Kidney epithelial cell (primary cell): ENCODE measurements around the gene XRN2. TPM values are rescaled to one million over a fixed set of nuclear protein-coding genes. Genes with fewer than 3 reads are reported as not detected.
"Not testable (repeated sequence)": the region's sequence is repeated elsewhere in the genome, so short reads cannot be mapped to it uniquely, and the experiment has no call there.

ENCODE experiments used
- DNase-seq: peaks from one replicate; pipeline ENCODE4 v3.0.0-alpha.2; 2010; ENCODE audit warnings: low read depth
- H3K27me3 ChIP-seq: 2 replicates; pipeline ENCODE4 v1.6.0; 2011; ENCODE audit warnings: low read length; ENCODE audit not compliant: control insufficient read depth, insufficient read depth
- H3K36me3 ChIP-seq: 2 replicates; pipeline ENCODE4 v1.5.1; 2011; ENCODE audit warnings: low read length; ENCODE audit not compliant: control insufficient read depth, insufficient read depth
- H3K4me3 ChIP-seq: 2 replicates; pipeline ENCODE4 v1.5.1; 2011; ENCODE audit warnings: low read depth, mild to moderate bottlenecking, control low read depth, low read length
- CTCF ChIP-seq: IDR thresholded peaks from 2 replicates; pipeline ENCODE4 v1.5.1; 2011; ENCODE audit warnings: mild to moderate bottlenecking, moderate library complexity, low read length, control low read depth, inconsistent platforms; ENCODE audit not compliant: insufficient read depth, poor library complexity, severe bottlenecking
- total RNA-seq: library from RNA; depleted of rRNA; stranded (reverse); fragments of >200 nt; gene quantifications from 2 replicates; pipeline ENCODE4 v1.2.3, GENCODE V29; 2015

Gene XRN2
- total RNA-seq, 1 donor from 2014 or later = 107 TPM

DNA sequence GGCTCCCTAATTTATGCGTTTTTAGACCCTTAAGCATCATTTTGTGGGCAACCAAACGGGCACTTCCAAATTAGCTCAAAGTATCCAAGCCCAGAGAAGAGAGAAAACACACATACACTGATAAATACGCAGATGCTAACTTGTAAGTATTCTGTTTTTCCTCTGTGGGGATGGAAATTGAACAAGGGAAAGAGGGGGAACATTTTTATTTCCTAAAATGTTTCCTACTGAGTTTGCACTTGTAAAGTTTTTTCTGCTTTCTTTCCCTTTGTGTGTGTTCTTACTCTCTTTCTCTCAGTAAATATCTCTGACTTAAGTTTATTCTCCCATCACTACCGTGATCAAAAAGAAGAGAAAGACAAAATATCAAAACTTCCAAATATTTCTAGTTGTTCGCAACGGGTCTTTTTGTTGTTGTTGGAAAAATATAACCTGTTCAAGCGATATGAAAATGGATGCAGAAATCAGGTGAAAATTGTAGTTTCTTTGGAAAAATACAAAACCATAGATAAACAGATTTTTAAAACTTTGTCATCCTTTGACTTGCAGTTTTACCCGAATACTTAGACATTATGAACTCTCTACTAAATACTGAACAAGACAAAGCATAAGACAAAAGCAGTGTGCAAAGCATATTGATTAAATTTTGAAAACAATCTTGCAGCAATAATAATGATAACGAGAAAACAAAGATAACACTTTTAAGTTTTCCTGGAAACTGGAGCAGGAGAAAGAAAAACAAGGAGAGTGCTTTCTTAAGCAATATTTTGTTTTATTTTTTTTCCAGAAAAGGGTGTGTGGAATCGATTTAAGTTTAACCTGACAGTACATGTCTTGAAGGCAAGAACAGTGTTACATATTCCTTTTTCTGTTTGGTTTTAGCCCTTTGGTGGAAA is 95.2 kb downstream of the XRN2 start:
- H3K27me3 ChIP-seq = peaks cover 45% of the 10 kb centered on the region
- DNase-seq = no peak
- TF ChIP-seq CTCF = no peak
- H3K4me3 ChIP-seq = no peak overlapping the region
- H3K36me3 ChIP-seq = no peaks in the 10 kb centered on the region

DNA sequence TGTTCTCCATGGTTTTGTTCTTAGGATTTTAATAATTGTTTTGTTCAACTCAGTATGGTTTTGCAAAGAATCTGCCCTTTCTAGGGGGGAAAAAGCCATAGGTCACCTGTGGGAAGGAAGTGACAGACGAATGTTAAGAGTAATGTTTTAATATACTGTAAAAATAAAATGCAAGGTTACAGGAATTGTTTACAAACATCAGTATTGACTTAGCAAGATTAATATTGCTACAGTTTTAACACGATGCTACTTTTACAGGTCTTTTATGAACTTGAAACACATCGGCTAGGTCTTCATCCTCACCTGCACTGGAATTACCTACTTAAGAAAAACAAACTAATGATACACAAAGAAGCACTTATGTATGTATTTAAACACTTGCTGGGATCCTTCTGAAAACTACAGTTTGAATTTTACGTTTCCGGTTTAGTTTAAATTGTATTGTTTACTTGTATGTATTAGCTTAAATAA is 95.9 kb downstream of the XRN2 start:
- H3K36me3 ChIP-seq = no peaks in the 10 kb centered on the region
- no peak for DNase-seq
- H3K27me3 ChIP-seq = peaks cover 38% of the 10 kb centered on the region

DNA sequence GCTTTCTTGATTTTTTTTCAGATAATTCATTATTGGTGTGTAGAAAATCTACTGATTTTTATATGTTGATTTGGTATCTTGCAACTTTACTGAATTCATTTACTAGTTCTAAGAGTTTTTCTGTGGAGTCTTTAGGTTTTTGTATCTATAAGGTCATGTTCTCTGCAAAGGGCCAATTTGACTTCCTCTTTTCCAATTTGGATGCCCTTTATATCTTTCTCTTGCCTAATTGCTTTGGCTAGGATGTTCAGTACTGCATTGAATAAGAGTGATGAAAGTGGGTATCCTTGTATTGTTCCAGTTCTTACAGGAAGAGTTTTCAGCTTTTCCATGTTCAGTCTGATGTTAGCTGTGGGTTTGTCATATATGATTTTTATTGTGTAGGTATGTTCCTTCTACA is 108.6 kb downstream of the XRN2 start:
- DNase-seq = no peak
- H3K36me3 ChIP-seq = no peaks in the 10 kb centered on the region
- no peak overlapping the region for H3K4me3 ChIP-seq
- no peaks in the 10 kb centered on the region for H3K27me3 ChIP-seq
- TF ChIP-seq CTCF = no peak

More for the DNA sequence above, 95.9 kb downstream of the XRN2 start:
- no peak overlapping the region for H3K4me3 ChIP-seq
- no peak for TF ChIP-seq CTCF

- H3K27me3 ChIP-seq, DNase-seq, H3K36me3 ChIP-seq: not testable (repeated sequence)
Observed at GRCh38 chr20:21413996-21414395, 110.9 kb downstream of the XRN2 start.

GRCh38 chr20:21419147-21419546 is 116.0 kb downstream of the XRN2 start:
- not testable (repeated sequence) for H3K27me3 ChIP-seq, H3K36me3 ChIP-seq, DNase-seq, H3K4me3 ChIP-seq

More at GRCh38 chr20:21413996-21414395, 110.9 kb downstream of the XRN2 start:
- not testable (repeated sequence) for H3K4me3 ChIP-seq

DNA sequence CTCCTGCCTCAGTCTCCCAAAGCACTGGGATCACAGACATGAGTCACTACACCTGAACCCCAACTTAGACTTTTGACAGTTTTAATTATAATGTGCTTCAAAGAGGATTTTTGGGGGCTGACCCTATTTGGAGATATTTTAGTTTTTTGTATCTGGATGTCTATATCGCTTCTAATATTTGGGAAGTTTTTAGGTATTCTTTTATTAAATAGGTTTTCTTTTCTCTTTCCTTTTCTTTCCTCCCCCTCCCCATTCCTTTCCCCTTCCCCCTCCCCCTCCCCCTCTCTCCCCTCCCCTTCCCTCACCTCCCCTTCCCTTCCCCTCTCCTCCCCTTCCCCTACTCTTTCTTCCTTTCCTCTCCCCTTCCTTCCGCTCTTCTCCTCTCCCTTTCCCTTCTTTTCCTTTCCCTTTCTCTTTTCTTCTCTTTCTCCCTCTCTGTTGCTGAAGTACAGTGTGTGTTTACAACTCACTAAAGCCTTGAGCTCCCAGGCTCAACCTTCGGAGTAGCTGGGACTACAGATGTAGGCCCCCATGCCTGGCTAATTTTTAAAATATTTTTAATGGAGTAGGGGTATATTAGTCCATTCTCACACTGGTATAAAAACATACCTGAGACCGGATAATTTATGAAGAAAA is 118.6 kb downstream of the XRN2 start:
- H3K36me3 ChIP-seq = no peaks in the 10 kb centered on the region
- TF ChIP-seq CTCF = no peak
- H3K27me3 ChIP-seq = no peaks in the 10 kb centered on the region
- DNase-seq = no peak
- no peak overlapping the region for H3K4me3 ChIP-seq

GRCh38 chr20:21423712-21424111 is 120.6 kb downstream of the XRN2 start:
- not testable (repeated sequence) for H3K4me3 ChIP-seq, DNase-seq, H3K27me3 ChIP-seq, H3K36me3 ChIP-seq
